ENCODE data around the gene ZNF786. TPM values are rescaled to one million over a fixed set of nuclear protein-coding genes. Genes with fewer than 3 reads are reported as not detected.

The ZNF786 gene
- total RNA-seq, 1 donor from 2014 or later = 16.2 TPM

DNA sequence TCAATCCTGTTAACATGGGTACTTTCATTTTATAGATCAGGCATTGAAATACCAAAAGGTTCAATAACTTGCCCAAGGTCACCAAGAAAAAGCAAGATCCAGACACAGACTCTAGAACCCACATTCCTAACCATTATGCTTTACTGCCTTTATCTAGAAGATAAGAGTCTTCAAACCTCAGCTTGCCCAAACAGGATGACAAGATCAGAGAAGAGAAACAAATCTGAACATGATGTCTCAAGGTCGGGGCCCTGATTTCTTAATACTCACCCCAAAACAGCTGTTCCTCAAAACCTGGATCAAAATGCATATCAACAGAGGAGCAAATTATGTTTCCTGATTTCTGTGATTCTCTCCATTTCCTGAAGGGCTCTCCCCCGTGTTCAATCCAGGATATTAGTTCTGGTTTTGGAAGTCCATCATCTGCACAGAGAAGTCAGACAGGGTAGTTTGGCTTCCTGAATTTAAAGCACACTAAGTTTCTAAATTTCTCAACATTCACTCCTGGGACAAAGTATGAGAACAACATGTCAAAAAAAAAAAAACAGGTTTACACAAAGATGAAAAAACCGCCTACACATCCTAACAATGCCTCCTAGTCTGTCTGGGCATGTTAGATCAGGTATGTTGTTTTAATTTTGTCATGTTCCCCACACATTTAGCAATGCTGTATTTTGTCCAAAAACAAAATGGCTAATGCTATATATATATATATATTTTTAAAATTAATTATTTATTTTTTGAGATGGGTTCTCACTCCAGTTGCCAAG, 16.2 kb downstream of the ZNF786 start:
- DNase-seq (ENCODE audit: low read depth, low spot score) = no peak
- TF ChIP-seq, protein P1, sequence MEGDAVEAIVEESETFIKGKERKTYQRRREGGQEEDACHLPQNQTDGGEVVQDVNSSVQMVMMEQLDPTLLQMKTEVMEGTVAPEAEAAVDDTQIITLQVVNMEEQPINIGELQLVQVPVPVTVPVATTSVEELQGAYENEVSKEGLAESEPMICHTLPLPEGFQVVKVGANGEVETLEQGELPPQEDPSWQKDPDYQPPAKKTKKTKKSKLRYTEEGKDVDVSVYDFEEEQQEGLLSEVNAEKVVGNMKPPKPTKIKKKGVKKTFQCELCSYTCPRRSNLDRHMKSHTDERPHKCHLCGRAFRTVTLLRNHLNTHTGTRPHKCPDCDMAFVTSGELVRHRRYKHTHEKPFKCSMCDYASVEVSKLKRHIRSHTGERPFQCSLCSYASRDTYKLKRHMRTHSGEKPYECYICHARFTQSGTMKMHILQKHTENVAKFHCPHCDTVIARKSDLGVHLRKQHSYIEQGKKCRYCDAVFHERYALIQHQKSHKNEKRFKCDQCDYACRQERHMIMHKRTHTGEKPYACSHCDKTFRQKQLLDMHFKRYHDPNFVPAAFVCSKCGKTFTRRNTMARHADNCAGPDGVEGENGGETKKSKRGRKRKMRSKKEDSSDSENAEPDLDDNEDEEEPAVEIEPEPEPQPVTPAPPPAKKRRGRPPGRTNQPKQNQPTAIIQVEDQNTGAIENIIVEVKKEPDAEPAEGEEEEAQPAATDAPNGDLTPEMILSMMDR (conservative IDR thresholded peaks at IDR 0.05) = no peak
- no peaks in the 10 kb centered on the region for H3K9me3 Mint-ChIP-seq
- peaks cover 17% of the 10 kb centered on the region for H3K36me3 Mint-ChIP-seq (ENCODE audit: low read depth)
- no peaks in the 10 kb centered on the region for H3K4me1 Mint-ChIP-seq
- no peak overlapping the region for H3K27ac Mint-ChIP-seq (ENCODE audit: unreplicated experiment)
- H3K27me3 Mint-ChIP-seq (ENCODE audit: low read depth) = no peaks in the 10 kb centered on the region
- H3K4me3 Mint-ChIP-seq = no peak overlapping the region

DNA sequence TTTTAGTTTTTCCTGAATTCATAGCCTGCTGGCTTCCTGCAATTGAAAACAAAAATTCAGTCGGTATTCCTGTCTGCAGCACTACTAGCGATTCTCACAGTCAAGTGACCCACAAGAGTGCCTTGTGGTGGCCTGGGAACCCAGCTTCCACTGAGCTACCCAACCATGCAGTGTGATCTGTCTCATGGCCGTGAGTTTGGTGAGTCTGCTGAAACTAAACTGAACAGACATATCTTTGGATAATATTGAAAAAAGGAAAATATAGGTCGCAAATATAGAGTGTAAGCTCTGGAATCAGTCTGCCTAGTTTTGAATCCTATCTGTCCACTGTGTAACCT, 18.1 kb downstream of the ZNF786 start:
- H3K36me3 Mint-ChIP-seq (ENCODE audit: low read depth) = peaks cover 22% of the 10 kb centered on the region
- TF ChIP-seq, protein P1 (conservative IDR thresholded peaks at IDR 0.05) = no peak
- peak overlapping the region; percentile 3 for H3K4me3 Mint-ChIP-seq
- H3K4me1 Mint-ChIP-seq = no peaks in the 10 kb centered on the region
- no peaks in the 10 kb centered on the region for H3K9me3 Mint-ChIP-seq
- no peak for DNase-seq (ENCODE audit: low read depth, low spot score)
- H3K27ac Mint-ChIP-seq (ENCODE audit: unreplicated experiment) = peak overlapping the region; percentile 92
- no peaks in the 10 kb centered on the region for H3K27me3 Mint-ChIP-seq (ENCODE audit: low read depth)

DNA sequence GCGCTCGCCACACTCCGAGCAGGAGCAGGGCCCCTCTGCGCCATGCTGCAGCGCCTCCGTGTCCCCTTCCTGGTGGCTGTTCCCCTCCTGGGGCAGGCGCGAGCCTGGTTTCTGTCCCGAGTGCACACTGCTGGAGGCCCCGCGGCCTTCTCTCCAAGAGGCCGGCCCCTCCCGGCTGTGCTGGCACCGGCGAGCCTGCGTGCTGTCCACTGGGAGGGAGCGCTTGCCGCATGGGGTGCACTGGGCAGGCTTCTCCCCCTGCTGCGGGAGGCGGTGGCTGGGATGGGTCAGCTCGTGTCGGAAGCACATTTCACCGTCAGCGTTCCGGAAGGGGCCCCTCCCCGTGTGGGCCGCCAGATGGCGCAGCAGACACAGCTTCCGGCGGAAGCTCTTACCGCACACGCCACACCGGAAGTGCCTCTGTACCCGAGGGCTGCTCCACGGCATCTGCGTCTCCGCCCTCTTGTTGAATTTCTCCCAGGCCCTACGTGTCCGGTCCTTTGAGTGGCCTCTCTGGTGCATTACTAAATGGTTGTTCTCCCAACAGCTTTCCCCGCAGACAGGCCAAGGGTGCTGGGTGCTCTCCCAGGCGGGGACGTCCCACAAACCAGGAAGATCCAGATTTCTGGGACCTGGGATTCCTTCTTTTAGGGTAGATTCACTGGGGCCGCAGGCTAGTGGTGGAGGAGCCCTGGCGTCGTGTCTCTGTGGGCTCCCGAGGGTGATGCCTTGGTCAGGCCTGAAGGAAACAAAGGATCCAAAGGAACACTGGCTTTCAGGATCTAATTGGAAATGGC, 18.7 kb downstream of the ZNF786 start:
- Mint-ChIP-seq H3K27me3 (ENCODE audit: low read depth) (no peaks in the 10 kb centered on the region), H3K9me3 (no peaks in the 10 kb centered on the region), H3K4me1 (no peaks in the 10 kb centered on the region), H3K36me3 (ENCODE audit: low read depth) (peaks cover 18% of the 10 kb centered on the region), H3K27ac (ENCODE audit: unreplicated experiment) (no peak overlapping the region), H3K4me3 (no peak overlapping the region)
- TF ChIP-seq, protein P1 (conservative IDR thresholded peaks at IDR 0.05) = peak; percentile 44
- DNase-seq (ENCODE audit: low read depth, low spot score) = peak; percentile 18

DNA sequence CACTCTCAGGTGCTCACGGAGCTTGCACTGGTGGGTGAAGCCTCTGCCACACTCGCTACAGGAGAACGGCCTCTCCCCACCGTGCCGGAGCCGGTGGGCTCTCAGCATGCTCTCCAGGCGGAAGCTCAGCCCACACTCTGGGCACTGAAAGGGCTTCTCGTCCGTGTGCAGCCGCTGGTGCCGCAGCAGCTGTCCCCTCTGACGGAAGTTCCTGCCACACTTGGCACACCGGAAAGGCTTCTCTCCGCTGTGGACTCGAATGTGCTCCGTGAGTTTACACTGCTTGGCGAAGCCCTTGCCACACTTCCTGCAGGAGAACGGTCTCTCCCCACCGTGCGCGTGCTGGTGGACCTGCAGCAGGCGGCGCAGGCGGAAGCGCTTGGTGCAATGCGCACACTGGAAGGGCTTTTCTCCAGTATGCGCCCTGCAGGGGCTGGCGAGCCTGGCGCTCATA, 19.3 kb downstream of the ZNF786 start:
- Mint-ChIP-seq H3K4me3 (no peak overlapping the region), H3K36me3 (ENCODE audit: low read depth) (peaks cover 15% of the 10 kb centered on the region), H3K9me3 (no peaks in the 10 kb centered on the region), H3K27me3 (ENCODE audit: low read depth) (no peaks in the 10 kb centered on the region), H3K4me1 (no peaks in the 10 kb centered on the region), H3K27ac (ENCODE audit: unreplicated experiment) (no peak overlapping the region)
- TF ChIP-seq, protein P1 (conservative IDR thresholded peaks at IDR 0.05) = no peak
- no peak for DNase-seq (ENCODE audit: low read depth, low spot score)

DNA sequence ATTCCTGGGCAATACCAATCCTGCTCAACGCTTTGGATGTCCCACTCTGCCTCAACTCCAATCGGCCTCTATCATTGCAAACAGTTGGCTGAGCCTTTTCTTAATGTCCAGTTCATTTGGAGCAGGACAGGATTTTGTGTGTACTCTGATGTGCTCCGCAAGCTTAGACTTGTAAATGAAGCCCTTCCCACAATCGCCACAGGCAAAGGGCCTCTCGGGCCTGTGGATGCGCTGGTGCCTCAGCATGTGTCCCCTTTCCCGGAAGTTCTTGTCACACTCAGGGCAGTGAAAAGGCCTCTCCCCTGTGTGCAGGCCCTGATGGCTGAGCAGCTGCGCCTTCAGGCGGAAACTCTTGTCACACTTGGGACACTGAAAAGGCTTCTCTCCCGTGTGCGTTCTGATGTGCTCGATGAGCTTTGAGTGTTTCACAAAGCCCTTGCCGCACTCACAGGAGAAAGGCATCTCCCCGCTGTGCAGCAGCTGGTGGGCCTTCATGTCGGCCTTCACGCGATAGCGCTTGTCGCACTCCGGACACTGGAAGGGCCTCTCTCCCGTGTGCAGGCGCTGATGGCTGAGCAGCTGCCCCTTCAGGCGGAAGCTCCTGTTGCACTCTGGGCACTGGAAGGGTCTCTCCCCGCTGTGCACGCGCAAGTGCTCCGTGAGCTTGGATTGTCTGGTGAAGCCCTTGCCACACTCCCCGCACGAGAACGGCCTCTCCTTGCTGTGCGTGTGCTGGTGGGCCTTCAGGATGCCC, 20.0 kb downstream of the ZNF786 start:
- TF ChIP-seq, protein P1 (conservative IDR thresholded peaks at IDR 0.05) = no peak
- H3K27ac Mint-ChIP-seq (ENCODE audit: unreplicated experiment) = no peak overlapping the region
- H3K4me3 Mint-ChIP-seq = no peak overlapping the region
- no peaks in the 10 kb centered on the region for H3K4me1 Mint-ChIP-seq
- H3K27me3 Mint-ChIP-seq (ENCODE audit: low read depth) = no peaks in the 10 kb centered on the region
- H3K36me3 Mint-ChIP-seq (ENCODE audit: low read depth) = peaks cover 15% of the 10 kb centered on the region
- DNase-seq (ENCODE audit: low read depth, low spot score) = no peak
- no peaks in the 10 kb centered on the region for H3K9me3 Mint-ChIP-seq

Data from neural crest cell (in vitro differentiated cells).